ENCODE results near the gene ESF1. TPM values are rescaled to one million over a fixed set of nuclear protein-coding genes. Genes with fewer than 3 reads are reported as not detected.

The ESF1 gene
- total RNA-seq, 1 donor from 2014 or later: 14.0 TPM

DNA sequence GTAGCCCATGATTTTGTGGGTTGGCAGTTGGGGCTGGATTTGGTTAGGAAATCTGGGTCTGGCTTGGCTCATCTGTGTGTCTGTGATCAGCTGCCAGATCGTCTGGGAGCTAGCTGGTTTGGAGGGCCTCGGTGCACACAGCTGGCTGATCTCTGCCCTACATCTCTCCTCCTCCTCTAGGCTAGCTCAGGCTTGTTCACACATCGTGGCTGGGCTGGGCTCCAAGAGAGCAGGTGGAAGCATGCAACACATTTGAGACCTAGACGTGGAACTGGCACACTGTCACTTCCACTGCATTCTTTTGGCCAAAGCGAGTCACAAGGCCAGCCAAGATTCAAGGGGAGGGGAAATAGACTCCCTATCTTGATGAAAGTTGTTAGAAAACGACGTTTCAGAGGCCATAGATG, 16.0 kb upstream of the ESF1 start:
- peak in 1 of 2 donors; percentile 34 for TF ChIP-seq POLR2AphosphoS5 (IDR thresholded peaks at IDR 0.05; ENCODE audit: insufficient read depth in 1 of 2, low read depth in 1 of 2)
- TF ChIP-seq, protein P1, sequence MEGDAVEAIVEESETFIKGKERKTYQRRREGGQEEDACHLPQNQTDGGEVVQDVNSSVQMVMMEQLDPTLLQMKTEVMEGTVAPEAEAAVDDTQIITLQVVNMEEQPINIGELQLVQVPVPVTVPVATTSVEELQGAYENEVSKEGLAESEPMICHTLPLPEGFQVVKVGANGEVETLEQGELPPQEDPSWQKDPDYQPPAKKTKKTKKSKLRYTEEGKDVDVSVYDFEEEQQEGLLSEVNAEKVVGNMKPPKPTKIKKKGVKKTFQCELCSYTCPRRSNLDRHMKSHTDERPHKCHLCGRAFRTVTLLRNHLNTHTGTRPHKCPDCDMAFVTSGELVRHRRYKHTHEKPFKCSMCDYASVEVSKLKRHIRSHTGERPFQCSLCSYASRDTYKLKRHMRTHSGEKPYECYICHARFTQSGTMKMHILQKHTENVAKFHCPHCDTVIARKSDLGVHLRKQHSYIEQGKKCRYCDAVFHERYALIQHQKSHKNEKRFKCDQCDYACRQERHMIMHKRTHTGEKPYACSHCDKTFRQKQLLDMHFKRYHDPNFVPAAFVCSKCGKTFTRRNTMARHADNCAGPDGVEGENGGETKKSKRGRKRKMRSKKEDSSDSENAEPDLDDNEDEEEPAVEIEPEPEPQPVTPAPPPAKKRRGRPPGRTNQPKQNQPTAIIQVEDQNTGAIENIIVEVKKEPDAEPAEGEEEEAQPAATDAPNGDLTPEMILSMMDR (IDR thresholded peaks at IDR 0.05): no peak
- peaks cover 0 to 48% of the 10 kb centered on the region in 2 donors for H3K36me3 ChIP-seq
- H3K4me3 ChIP-seq: no peak overlapping the region
- no peaks in the 10 kb centered on the region for H3K27me3 ChIP-seq
- intact Hi-C loops (cut with DNase I): no loop called here
- peaks cover 19% of the 10 kb centered on the region for H3K4me1 ChIP-seq
- no peaks in the 10 kb centered on the region for H3K9me3 ChIP-seq
- DNase-seq (ENCODE audit: extremely low spot score in 2 of 2): peak in 1 of 2 donors; percentile 91
- H3K27ac ChIP-seq: no peak overlapping the region

DNA sequence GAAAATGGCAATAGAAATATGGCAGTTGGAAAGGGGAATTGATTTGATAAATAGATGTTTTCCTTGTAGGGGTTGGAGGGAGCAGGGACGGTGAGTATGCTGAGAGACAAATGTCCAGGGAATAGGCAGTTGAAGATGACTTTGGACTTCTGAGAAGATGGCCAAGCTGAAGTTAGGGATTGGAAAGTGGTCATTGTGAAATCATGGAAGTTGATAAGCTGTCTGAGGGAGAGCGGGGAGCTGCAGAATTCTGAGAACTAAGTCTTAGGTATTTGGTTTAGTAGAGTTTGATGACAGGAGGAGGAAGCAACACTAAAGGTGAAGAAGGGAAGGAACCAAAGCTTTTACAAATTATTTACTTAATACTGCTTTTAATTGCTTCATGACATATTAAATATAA, 15.3 kb upstream of the ESF1 start:
- Histone ChIP-seq H3K4me1 (peaks cover 19% of the 10 kb centered on the region), H3K4me3 (no peak overlapping the region), H3K36me3 (peaks cover 0 to 56% of the 10 kb centered on the region in 2 donors), H3K27ac (no peak overlapping the region), H3K9me3 (no peaks in the 10 kb centered on the region), H3K27me3 (no peaks in the 10 kb centered on the region)
- no peak for DNase-seq (ENCODE audit: extremely low spot score in 2 of 2)
- TF ChIP-seq POLR2AphosphoS5 (IDR thresholded peaks at IDR 0.05; ENCODE audit: insufficient read depth in 1 of 2, low read depth in 1 of 2) (no peak), POLR2A (IDR thresholded peaks at IDR 0.05) (no peak)
- TF ChIP-seq, protein P1 (IDR thresholded peaks at IDR 0.05): no peak
- intact Hi-C loops (cut with DNase I): no loop called here

DNA sequence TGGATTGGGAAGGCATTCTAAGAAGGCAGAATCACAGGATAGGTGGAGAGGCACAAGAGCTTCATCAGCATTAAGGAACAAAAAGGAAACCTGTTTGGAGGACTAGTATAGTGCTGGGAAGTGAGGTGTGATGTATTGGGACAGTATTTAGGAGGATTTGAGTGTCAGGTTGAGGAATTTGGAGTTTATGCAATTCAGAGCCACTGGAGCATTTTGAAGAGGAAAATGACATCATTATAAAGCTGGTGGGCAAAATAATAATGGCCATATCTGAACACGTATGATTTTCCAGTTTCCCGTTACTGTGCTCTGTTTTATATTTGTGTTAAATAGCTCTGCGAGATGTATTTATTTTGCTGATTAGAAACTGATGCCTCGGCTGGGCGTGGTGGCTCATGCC, 14.3 kb upstream of the ESF1 start:
- TF ChIP-seq POLR2A (IDR thresholded peaks at IDR 0.05) (no peak), POLR2AphosphoS5 (IDR thresholded peaks at IDR 0.05; ENCODE audit: insufficient read depth in 1 of 2, low read depth in 1 of 2) (no peak)
- TF ChIP-seq, protein P1 (IDR thresholded peaks at IDR 0.05): no peak
- DNase-seq (ENCODE audit: extremely low spot score in 2 of 2): no peak
- H3K9me3 ChIP-seq: no peaks in the 10 kb centered on the region

DNA sequence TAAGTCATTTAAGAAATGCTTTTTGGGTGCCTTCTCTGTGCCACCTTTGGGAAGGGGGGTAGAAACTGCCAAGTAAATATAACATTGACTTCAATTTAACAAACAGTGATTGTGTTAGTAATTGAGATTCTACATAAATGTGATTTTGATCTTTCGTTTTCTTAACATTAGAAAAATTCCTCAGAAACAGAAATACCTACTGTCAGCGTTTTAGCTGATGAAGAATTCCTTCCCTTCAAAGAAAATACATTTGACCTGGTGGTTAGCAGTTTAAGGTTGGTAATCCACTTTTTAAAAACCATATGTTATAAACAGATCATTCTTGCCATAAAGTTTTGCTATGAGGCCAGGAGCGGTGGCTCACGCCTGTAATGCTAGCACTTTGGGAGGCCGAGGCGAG, 9.9 kb upstream of the ESF1 start:
- TF ChIP-seq, protein P1 (IDR thresholded peaks at IDR 0.05): no peak
- TF ChIP-seq POLR2AphosphoS5 (IDR thresholded peaks at IDR 0.05; ENCODE audit: insufficient read depth in 1 of 2, low read depth in 1 of 2): no peak
- no peak for TF ChIP-seq POLR2A (IDR thresholded peaks at IDR 0.05)
- Histone ChIP-seq H3K27me3 (no peaks in the 10 kb centered on the region), H3K9me3 (no peaks in the 10 kb centered on the region), H3K27ac (no peak overlapping the region), H3K4me3 (no peak overlapping the region), H3K36me3 (peaks cover 0 to 51% of the 10 kb centered on the region in 2 donors), H3K4me1 (peaks cover 4% of the 10 kb centered on the region)
- intact Hi-C loops (cut with DNase I): no loop called here
- DNase-seq (ENCODE audit: extremely low spot score in 2 of 2): no peak

More for the DNA sequence above, 14.3 kb upstream of the ESF1 start:
- peaks cover 19% of the 10 kb centered on the region for H3K4me1 ChIP-seq
- no peak overlapping the region for H3K27ac ChIP-seq
- H3K4me3 ChIP-seq: no peak overlapping the region
- intact Hi-C loops (cut with DNase I): no loop called here
- H3K36me3 ChIP-seq: peaks cover 0 to 58% of the 10 kb centered on the region in 2 donors
- H3K27me3 ChIP-seq: no peaks in the 10 kb centered on the region

DNA sequence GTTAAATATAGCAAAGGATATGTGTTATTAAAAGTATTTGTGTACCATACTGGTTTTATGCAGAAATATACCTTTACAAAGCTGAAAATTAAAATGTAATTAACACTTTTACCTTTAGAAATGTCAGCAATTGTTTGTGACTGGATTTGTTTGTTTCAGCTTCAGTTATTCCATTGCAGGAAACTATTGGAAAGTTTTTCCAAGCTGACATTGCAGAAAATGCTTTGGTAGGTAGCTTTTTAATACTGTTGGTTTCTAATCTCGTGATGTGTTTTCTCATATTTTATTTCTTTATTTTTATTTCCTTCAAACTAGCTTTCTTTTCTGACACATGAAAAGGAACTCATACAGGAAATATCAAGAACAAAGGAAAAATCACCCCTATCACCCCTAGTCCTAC, 8.3 kb upstream of the ESF1 start:
- Histone ChIP-seq H3K36me3 (peaks cover 0 to 59% of the 10 kb centered on the region in 2 donors), H3K9me3 (no peaks in the 10 kb centered on the region), H3K27ac (no peak overlapping the region), H3K4me1 (no peaks in the 10 kb centered on the region), H3K4me3 (no peak overlapping the region), H3K27me3 (no peaks in the 10 kb centered on the region)
- intact Hi-C loops (cut with DNase I): no loop called here
- no peak for DNase-seq (ENCODE audit: extremely low spot score in 2 of 2)
- no peak for TF ChIP-seq POLR2A (IDR thresholded peaks at IDR 0.05)
- TF ChIP-seq, protein P1 (IDR thresholded peaks at IDR 0.05): no peak
- no peak for TF ChIP-seq POLR2AphosphoS5 (IDR thresholded peaks at IDR 0.05; ENCODE audit: insufficient read depth in 1 of 2, low read depth in 1 of 2)

Data from vagina (tissue), 2 donors.